Fibroblast of lung (primary cell): ENCODE measurements around the gene IGFBP5. TPM values are rescaled to one million over a fixed set of nuclear protein-coding genes. Genes with fewer than 3 reads are reported as not detected.

Experiments used
- DNase-seq, 2 donors: peaks; one replicate each; pipeline versions ENCODE4 v3.0.0 to v3.0.0-alpha.2; 2010; ENCODE audit warnings: low read depth in 2 of 2
- H2AFZ ChIP-seq: 2 replicates; pipeline ENCODE4 v1.5.1; 2012; ENCODE audit warnings: low read length, control low read depth, inconsistent platforms
- H3K27ac ChIP-seq: 2 replicates; pipeline ENCODE4 v1.5.1; 2011; ENCODE audit warnings: low read length, control low read depth; ENCODE audit not compliant: insufficient read depth
- H3K27me3 ChIP-seq: 2 replicates; pipeline ENCODE4 v1.5.1; 2011; ENCODE audit warnings: mild to moderate bottlenecking, low read length; ENCODE audit not compliant: control insufficient read depth, insufficient read depth
- H3K36me3 ChIP-seq: 2 replicates; pipeline ENCODE4 v1.5.1; 2011; ENCODE audit warnings: low read length; ENCODE audit not compliant: control insufficient read depth, insufficient read depth
- H3K4me1 ChIP-seq: 2 replicates; pipeline ENCODE4 v1.5.1; 2011; ENCODE audit warnings: low read length; ENCODE audit not compliant: control insufficient read depth, insufficient read depth; ENCODE audit errors: extremely low read depth
- H3K4me2 ChIP-seq: 2 replicates; pipeline ENCODE4 v1.5.1; 2011; ENCODE audit warnings: low read length, control low read depth; ENCODE audit not compliant: insufficient read depth; ENCODE audit errors: extremely low read depth
- H3K4me3 ChIP-seq, 4 experiments: fragments of 200-600 bp in 1 of 4; sonication (generic) in 1 of 4; replicated peaks in 1 of 4; 2 replicates each; pipeline ENCODE4 v1.5.1; 2011 to 2016; ENCODE audit warnings: low read length in 4 of 4, low read depth in 3 of 4, mild to moderate bottlenecking in 3 of 4, control low read depth in 2 of 4, inconsistent platforms in 1 of 4, mixed read lengths in 1 of 4; ENCODE audit not compliant: insufficient read depth in 1 of 4; ENCODE audit errors: control extremely low read depth in 1 of 4
- H3K79me2 ChIP-seq: 2 replicates; pipeline ENCODE4 v1.5.1; 2012; ENCODE audit warnings: mild to moderate bottlenecking, low read length, inconsistent platforms; ENCODE audit not compliant: control insufficient read depth, insufficient read depth
- H3K9ac ChIP-seq: 2 replicates; pipeline ENCODE4 v1.5.1; 2011; ENCODE audit warnings: mild to moderate bottlenecking, low read length, control low read depth; ENCODE audit not compliant: insufficient read depth
- H3K9me3 ChIP-seq: 2 replicates; pipeline ENCODE4 v1.5.1; 2012; ENCODE audit warnings: low read depth, low read length; ENCODE audit not compliant: control insufficient read depth, insufficient read depth
- H4K20me1 ChIP-seq: 2 replicates; pipeline ENCODE4 v1.5.1; 2011; ENCODE audit warnings: low read length; ENCODE audit not compliant: control insufficient read depth, insufficient read depth; ENCODE audit errors: extremely low read depth
- CTCF ChIP-seq, 2 donors: IDR thresholded peaks in 1 of 2; conservative IDR thresholded peaks in 1 of 2; 1 replicate in 1 of 2; 2 replicates in 1 of 2; pipeline ENCODE4 v1.5.1; 2011 to 2012; ENCODE audit warnings: low read length in 2 of 2, control low read depth in 1 of 2, inconsistent platforms in 1 of 2, low read depth in 1 of 2, mild to moderate bottlenecking in 1 of 2
- EZH2 ChIP-seq: IDR thresholded peaks from 2 replicates; pipeline ENCODE4 v1.5.1; 2012; ENCODE audit warnings: low read length, control low read depth, mild to moderate bottlenecking; ENCODE audit errors: missing control alignments
- polyA plus RNA-seq, 2 donors: library from polyadenylated mRNA; depleted of rRNA in 1 of 2; stranded (reverse) in 1 of 2; unstranded in 1 of 2; fragments of >200 nt; gene quantifications; 2 replicates each; pipeline ENCODE4 v1.2.1, GENCODE V29; 2011 to 2012; ENCODE audit warnings: missing spikeins in 1 of 2
- total RNA-seq: library from RNA; depleted of rRNA; stranded (reverse); fragments of >200 nt; gene quantifications from 2 replicates; pipeline ENCODE4 v1.2.1, GENCODE V29; 2014

Gene IGFBP5
- total and polyA plus RNA-seq, 2 donors (not counting 1 experiment from before 2014, with no cell fraction given), result 1,100 to 2,607 TPM

GRCh38 chr2:216670266-216671080 is 24.9 kb downstream of the IGFBP5 start:
- DNase-seq, result peak in 1 of 2 donors; percentile 53
- H3K9ac ChIP-seq, result no peak overlapping the region
- no peak overlapping the region for H2AFZ ChIP-seq
- no peaks in the 10 kb centered on the region for H3K79me2 ChIP-seq
- TF ChIP-seq CTCF (conservative IDR thresholded peaks at IDR 0.05 in 1 of 2, IDR thresholded peaks at IDR 0.05 in 1 of 2; ENCODE audit: low read depth in 1 of 2, low read length in 2 of 2) (no peak), EZH2 (no peak)
- H3K4me3 ChIP-seq, result no peak overlapping the region
- H3K36me3 ChIP-seq, result peaks cover 12% of the 10 kb centered on the region
- no peaks in the 10 kb centered on the region for H3K4me1 ChIP-seq
- no peaks in the 10 kb centered on the region for H3K27me3 ChIP-seq
- no peaks in the 10 kb centered on the region for H4K20me1 ChIP-seq
- no peak overlapping the region for H3K4me2 ChIP-seq
- no peak overlapping the region for H3K27ac ChIP-seq
- no peaks in the 10 kb centered on the region for H3K9me3 ChIP-seq

- no peaks in the 10 kb centered on the region for H3K4me1 ChIP-seq
- H4K20me1 ChIP-seq, result no peaks in the 10 kb centered on the region
- H3K4me2 ChIP-seq, result no peak overlapping the region
- no peak overlapping the region for H3K9ac ChIP-seq
- H3K79me2 ChIP-seq, result no peaks in the 10 kb centered on the region
- H2AFZ ChIP-seq, result no peak overlapping the region
- no peaks in the 10 kb centered on the region for H3K9me3 ChIP-seq
- DNase-seq, result peak; percentile 56 to 72
- no peaks in the 10 kb centered on the region for H3K27me3 ChIP-seq
- H3K27ac ChIP-seq, result no peak overlapping the region
- H3K4me3 ChIP-seq, result no peak overlapping the region
- H3K36me3 ChIP-seq, result no peaks in the 10 kb centered on the region
- peak; percentile 98 to 100 for TF ChIP-seq CTCF (conservative IDR thresholded peaks at IDR 0.05 in 1 of 2, IDR thresholded peaks at IDR 0.05 in 1 of 2; ENCODE audit: low read depth in 1 of 2, low read length in 2 of 2)
- no peak for TF ChIP-seq EZH2
Measured at GRCh38 chr2:216666461-216667233, 28.7 kb downstream of the IGFBP5 start.

GRCh38 chr2:216665717-216666116 is 29.6 kb downstream of the IGFBP5 start:
- H2AFZ ChIP-seq, result no peak overlapping the region
- H4K20me1 ChIP-seq, result no peaks in the 10 kb centered on the region
- H3K36me3 ChIP-seq, result no peaks in the 10 kb centered on the region
- H3K4me2 ChIP-seq, result no peak overlapping the region
- H3K9ac ChIP-seq, result no peak overlapping the region
- no peak overlapping the region for H3K4me3 ChIP-seq
- no peaks in the 10 kb centered on the region for H3K27me3 ChIP-seq
- H3K79me2 ChIP-seq, result no peaks in the 10 kb centered on the region
- no peak for DNase-seq
- H3K9me3 ChIP-seq, result no peaks in the 10 kb centered on the region
- TF ChIP-seq CTCF (conservative IDR thresholded peaks at IDR 0.05 in 1 of 2, IDR thresholded peaks at IDR 0.05 in 1 of 2; ENCODE audit: low read depth in 1 of 2, low read length in 2 of 2) (no peak), EZH2 (no peak)
- H3K4me1 ChIP-seq, result no peaks in the 10 kb centered on the region
- H3K27ac ChIP-seq, result no peak overlapping the region
